ENCODE data around the gene TOLLIP. TPM values are rescaled to one million over a fixed set of nuclear protein-coding genes. Genes with fewer than 3 reads are reported as not detected.

The TOLLIP gene
- total RNA-seq, 2 experiments from 2014 or later, result 35.3 to 35.6 TPM

GRCh38 chr11:1303973-1304372 lies 5.5 kb downstream of the TOLLIP start:
- H3K27me3 Mint-ChIP-seq, result no peaks in the 10 kb centered on the region
- H3K9me3 Mint-ChIP-seq, result no peaks in the 10 kb centered on the region
- ChIA-PET POLR2A (no interaction called here), CTCF (no interaction called here)
- peaks cover 22% of the 10 kb centered on the region for H3K4me1 Mint-ChIP-seq
- H3K36me3 Mint-ChIP-seq (ENCODE audit: low read depth), result no peaks in the 10 kb centered on the region
- DNase-seq, result no peak
- no peak overlapping the region for H3K27ac Mint-ChIP-seq
- H3K4me3 Mint-ChIP-seq, result no peak overlapping the region

GRCh38 chr11:1303126-1303821 lies 6.2 kb downstream of the TOLLIP start:
- no peak for DNase-seq

GRCh38 chr11:1302461-1303125 lies 6.8 kb downstream of the TOLLIP start:
- CTCF ChIA-PET, result no interaction called here
- peaks cover 12% of the 10 kb centered on the region for H3K4me1 Mint-ChIP-seq
- H3K27me3 Mint-ChIP-seq, result no peaks in the 10 kb centered on the region
- H3K27ac Mint-ChIP-seq, result no peak overlapping the region
- DNase-seq, result no peak
- H3K9me3 Mint-ChIP-seq, result no peaks in the 10 kb centered on the region
- H3K4me3 Mint-ChIP-seq, result no peak overlapping the region
- POLR2A ChIA-PET, result no interaction called here
- H3K36me3 Mint-ChIP-seq (ENCODE audit: low read depth), result no peaks in the 10 kb centered on the region

More at GRCh38 chr11:1303126-1303821, 6.2 kb downstream of the TOLLIP start:
- ChIA-PET CTCF (no interaction called here), POLR2A (no interaction called here)
- no peaks in the 10 kb centered on the region for H3K36me3 Mint-ChIP-seq (ENCODE audit: low read depth)
- no peak overlapping the region for H3K27ac Mint-ChIP-seq
- no peaks in the 10 kb centered on the region for H3K9me3 Mint-ChIP-seq
- H3K4me3 Mint-ChIP-seq, result no peak overlapping the region
- H3K4me1 Mint-ChIP-seq, result peaks cover 19% of the 10 kb centered on the region
- no peaks in the 10 kb centered on the region for H3K27me3 Mint-ChIP-seq

GRCh38 chr11:1302041-1302460 lies 7.4 kb downstream of the TOLLIP start:
- DNase-seq, result no peak
- H3K4me3 Mint-ChIP-seq, result no peak overlapping the region
- H3K27me3 Mint-ChIP-seq, result no peaks in the 10 kb centered on the region
- no peak overlapping the region for H3K27ac Mint-ChIP-seq
- no peaks in the 10 kb centered on the region for H3K36me3 Mint-ChIP-seq (ENCODE audit: low read depth)
- H3K9me3 Mint-ChIP-seq, result no peaks in the 10 kb centered on the region
- ChIA-PET CTCF (no interaction called here), POLR2A (no interaction called here)
- H3K4me1 Mint-ChIP-seq, result peaks cover 7% of the 10 kb centered on the region

GRCh38 chr11:1301220-1302000 lies 8.0 kb downstream of the TOLLIP start:
- Mint-ChIP-seq H3K36me3 (ENCODE audit: low read depth) (no peaks in the 10 kb centered on the region), H3K27ac (peak overlapping the region; percentile 41), H3K27me3 (no peaks in the 10 kb centered on the region), H3K9me3 (no peaks in the 10 kb centered on the region), H3K4me1 (peaks cover 3% of the 10 kb centered on the region), H3K4me3 (no peak overlapping the region)
- ChIA-PET POLR2A (no interaction called here), CTCF (no interaction called here)
- DNase-seq, result no peak

GRCh38 chr11:1300569-1301187 lies 8.8 kb downstream of the TOLLIP start:
- Mint-ChIP-seq H3K36me3 (ENCODE audit: low read depth) (no peaks in the 10 kb centered on the region), H3K4me3 (no peak overlapping the region), H3K27me3 (no peaks in the 10 kb centered on the region), H3K4me1 (peaks cover 3% of the 10 kb centered on the region), H3K27ac (no peak overlapping the region), H3K9me3 (no peaks in the 10 kb centered on the region)
- ChIA-PET CTCF (no interaction called here), POLR2A (no interaction called here)
- DNase-seq, result no peak

- no peaks in the 10 kb centered on the region for H3K9me3 Mint-ChIP-seq
- no peak for DNase-seq
- H3K36me3 Mint-ChIP-seq (ENCODE audit: low read depth), result no peaks in the 10 kb centered on the region
- H3K4me3 Mint-ChIP-seq, result no peak overlapping the region
- no peak overlapping the region for H3K27ac Mint-ChIP-seq
- peaks cover 3% of the 10 kb centered on the region for H3K4me1 Mint-ChIP-seq
- H3K27me3 Mint-ChIP-seq, result no peaks in the 10 kb centered on the region
- ChIA-PET CTCF (no interaction called here), POLR2A (no interaction called here)
Measured at GRCh38 chr11:1300121-1300520, 9.3 kb downstream of the TOLLIP start.

- CTCF ChIA-PET, result no interaction called here
- no peaks in the 10 kb centered on the region for H3K9me3 Mint-ChIP-seq
- DNase-seq, result no peak
Measured at GRCh38 chr11:1299621-1300020, 9.8 kb downstream of the TOLLIP start.

GRCh38 chr11:1298695-1299492 lies 10.5 kb downstream of the TOLLIP start:
- DNase-seq, result no peak
- Mint-ChIP-seq H3K9me3 (no peaks in the 10 kb centered on the region), H3K27me3 (no peaks in the 10 kb centered on the region), H3K27ac (no peak overlapping the region), H3K36me3 (ENCODE audit: low read depth) (no peaks in the 10 kb centered on the region), H3K4me1 (no peaks in the 10 kb centered on the region), H3K4me3 (no peak overlapping the region)
- ChIA-PET CTCF (no interaction called here), POLR2A (interaction anchor here (0.6 kb wide), 1 partner anchor 224 kb away, joined by 3 read pairs; the partner anchor contains the start of gene MUC2)

More at GRCh38 chr11:1299621-1300020, 9.8 kb downstream of the TOLLIP start:
- Mint-ChIP-seq H3K36me3 (ENCODE audit: low read depth) (no peaks in the 10 kb centered on the region), H3K27me3 (no peaks in the 10 kb centered on the region), H3K27ac (no peak overlapping the region), H3K4me3 (no peak overlapping the region), H3K4me1 (no peaks in the 10 kb centered on the region)
- POLR2A ChIA-PET, result no interaction called here

- DNase-seq, result no peak
- H3K27me3 Mint-ChIP-seq, result no peaks in the 10 kb centered on the region
- H3K4me3 Mint-ChIP-seq, result no peak overlapping the region
- H3K4me1 Mint-ChIP-seq, result no peaks in the 10 kb centered on the region
- ChIA-PET POLR2A (no interaction called here), CTCF (no interaction called here)
- H3K27ac Mint-ChIP-seq, result peak overlapping the region; percentile 31
- no peaks in the 10 kb centered on the region for H3K9me3 Mint-ChIP-seq
- no peaks in the 10 kb centered on the region for H3K36me3 Mint-ChIP-seq (ENCODE audit: low read depth)
Measured at GRCh38 chr11:1297576-1298473, 11.6 kb downstream of the TOLLIP start.

- H3K36me3 Mint-ChIP-seq (ENCODE audit: low read depth), result peaks cover 4% of the 10 kb centered on the region
- ChIA-PET POLR2A (no interaction called here), CTCF (no interaction called here)
- DNase-seq, result no peak
- no peaks in the 10 kb centered on the region for H3K9me3 Mint-ChIP-seq
- H3K4me3 Mint-ChIP-seq, result no peak overlapping the region
- H3K4me1 Mint-ChIP-seq, result no peaks in the 10 kb centered on the region
- no peak overlapping the region for H3K27ac Mint-ChIP-seq
- H3K27me3 Mint-ChIP-seq, result no peaks in the 10 kb centered on the region
Measured at GRCh38 chr11:1297011-1297575, 12.3 kb downstream of the TOLLIP start.
